GM15510 (cell line): ENCODE measurements around the gene ATP1A2.

ENCODE experiments used
- POLR2A ChIP-seq: IDR thresholded peaks from 3 replicates; pipeline ENCODE4 v1.6.1; 2011; ENCODE audit warnings: borderline replicate concordance; ENCODE audit not compliant: insufficient read length; ENCODE audit errors: extremely low read depth

Gene ATP1A2

DNA sequence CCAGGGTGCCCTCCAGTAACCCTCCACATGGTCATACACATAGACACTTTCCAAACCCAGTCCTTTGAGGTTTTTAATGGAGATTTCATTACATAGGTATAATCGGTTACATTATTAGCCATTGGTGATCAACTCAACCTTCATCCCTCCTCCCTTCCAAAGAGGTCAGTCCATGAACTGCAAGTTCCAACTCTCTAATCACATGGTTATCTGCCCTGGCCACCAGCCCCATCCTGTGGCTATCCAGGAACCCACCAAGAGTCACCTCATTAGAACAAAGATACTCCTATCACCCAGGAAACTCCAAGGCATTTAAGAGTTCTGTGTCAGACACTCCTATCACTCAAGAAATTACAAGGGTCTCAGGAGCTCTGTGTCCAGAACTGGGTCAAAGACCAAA is 48.1 kb downstream of the ATP1A2 start:
- no peak for TF ChIP-seq POLR2A

DNA sequence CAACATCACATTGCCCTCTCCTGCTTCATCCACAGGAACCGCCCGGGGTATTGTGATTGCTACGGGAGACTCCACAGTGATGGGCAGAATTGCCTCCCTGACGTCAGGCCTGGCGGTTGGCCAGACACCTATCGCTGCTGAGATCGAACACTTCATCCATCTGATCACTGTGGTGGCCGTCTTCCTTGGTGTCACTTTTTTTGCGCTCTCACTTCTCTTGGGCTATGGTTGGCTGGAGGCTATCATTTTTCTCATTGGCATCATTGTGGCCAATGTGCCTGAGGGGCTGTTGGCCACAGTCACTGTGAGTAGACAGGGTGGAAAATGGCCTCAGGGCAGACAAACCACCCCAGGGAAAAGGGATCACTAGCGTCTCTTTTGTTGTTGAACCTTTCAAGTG is 48.6 kb downstream of the ATP1A2 start:
- TF ChIP-seq POLR2A = no peak

DNA sequence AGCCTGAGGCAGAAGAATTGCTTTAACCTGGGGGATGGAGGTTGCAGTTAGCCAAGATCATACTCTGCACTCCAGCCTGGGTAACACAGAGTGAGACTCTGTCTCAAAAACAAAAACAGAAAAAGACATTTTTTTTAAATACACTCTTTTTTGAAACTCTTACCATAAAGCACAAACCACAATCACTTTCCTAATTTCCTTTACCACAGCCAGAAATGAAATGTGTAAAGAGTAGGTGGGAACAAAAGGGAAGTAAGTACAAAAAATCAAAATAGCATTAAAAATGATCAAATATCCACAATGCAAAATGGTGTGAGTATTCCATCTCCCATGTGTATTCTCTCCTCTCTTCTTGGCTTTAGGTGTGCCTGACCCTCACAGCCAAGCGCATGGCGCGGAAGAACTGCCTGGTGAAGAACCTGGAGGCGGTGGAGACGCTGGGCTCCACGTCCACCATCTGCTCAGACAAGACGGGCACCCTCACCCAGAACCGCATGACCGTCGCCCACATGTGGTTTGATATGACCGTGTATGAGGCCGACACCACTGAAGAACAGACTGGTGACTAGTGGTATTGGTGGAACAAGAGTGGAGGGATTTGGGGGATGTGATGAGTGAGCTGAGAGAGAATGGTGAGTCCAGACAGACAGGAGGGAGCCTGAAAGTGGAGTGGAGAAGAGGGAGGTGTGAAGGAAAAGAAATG is 50.8 kb downstream of the ATP1A2 start:
- TF ChIP-seq POLR2A = no peak

DNA sequence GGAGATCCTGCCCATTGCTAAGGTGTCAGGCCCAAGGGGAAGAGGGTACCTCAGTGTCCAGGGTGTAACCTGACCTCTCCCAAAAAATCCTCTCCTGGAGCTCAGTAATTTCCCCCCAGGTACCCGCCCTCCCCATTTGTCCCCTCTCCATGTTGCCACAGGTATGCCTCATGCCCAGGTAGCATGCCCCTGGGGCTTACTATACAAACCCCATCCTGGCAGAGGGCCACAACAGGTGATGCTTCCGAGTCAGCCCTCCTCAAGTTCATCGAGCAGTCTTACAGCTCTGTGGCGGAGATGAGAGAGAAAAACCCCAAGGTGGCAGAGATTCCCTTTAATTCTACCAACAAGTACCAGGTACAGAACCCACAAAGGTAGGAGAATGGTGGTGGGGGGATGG is 51.5 kb downstream of the ATP1A2 start:
- no peak for TF ChIP-seq POLR2A

DNA sequence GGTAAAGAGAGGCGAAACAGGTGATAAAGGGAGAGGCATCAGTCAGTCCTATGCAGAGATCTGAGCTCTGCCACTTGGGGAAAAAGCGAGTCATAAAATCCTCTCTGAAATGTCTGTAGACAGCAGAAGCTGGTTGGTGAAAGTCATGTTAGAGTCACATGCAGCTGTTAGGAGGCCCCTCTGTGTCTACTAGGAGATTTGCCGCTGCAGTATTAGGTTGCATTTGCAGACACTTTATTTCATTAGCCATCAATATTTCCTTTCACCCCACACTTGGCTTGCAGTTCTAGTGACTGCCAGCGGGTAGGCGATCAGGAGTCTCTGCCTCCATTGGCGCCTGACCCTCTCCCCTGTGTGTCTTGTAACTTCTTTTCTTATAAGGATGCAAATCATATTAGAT is 52.0 kb downstream of the ATP1A2 start:
- TF ChIP-seq POLR2A = no peak

DNA sequence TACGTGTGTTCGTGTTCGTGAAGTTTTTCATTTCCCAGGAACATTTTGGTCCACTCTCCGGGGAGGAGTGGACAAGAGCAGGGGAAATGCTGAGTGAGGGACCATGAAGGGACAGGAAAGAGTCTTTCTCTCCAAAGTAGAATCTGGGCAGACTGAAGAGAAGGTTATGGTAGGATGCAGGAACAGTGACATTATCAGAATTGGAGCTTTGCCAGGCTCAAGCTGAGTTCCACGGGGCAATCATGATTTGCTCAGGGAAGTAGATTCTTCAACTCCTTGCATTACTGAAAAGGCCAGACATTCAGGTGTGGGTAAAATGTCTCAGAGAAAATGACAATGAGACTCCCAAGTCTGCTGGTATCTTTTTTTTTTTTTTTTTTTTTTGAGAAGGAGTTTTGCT is 52.5 kb downstream of the ATP1A2 start:
- no peak for TF ChIP-seq POLR2A

DNA sequence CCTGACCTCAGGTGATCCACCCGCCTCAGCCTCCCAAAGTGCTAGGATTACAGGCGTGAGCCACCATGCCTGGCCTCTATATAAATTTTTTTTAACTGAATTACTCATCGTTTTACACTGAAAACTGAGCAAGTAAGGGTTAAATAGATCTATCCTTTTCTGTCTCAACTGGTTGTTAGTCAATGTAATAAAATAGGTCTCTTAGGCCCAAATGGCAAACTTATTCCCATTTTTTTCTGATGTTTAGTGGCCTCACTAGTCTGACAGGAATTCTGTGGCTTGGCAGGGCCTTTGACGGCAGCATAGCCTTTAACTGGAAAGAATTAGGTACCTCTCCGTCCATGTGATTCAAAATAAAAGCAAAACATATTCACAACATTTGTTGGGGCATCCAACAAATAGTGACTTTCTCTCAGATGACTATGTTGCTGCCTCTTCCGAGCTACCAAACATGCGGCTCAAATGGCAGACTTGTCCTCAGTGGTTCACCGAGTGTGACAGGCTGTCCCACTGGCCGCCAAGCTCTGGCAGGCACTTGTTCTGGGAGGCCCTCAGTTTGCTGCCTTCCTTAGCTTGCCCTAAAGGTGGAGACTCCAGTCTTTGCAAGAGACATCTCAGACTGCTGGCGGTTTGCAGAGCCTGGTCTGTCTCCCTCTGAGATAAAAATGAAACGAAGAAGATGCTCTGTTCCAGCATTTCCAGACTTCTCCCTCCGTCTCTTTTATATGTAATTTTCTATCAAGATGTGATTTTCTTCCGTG is 53.2 kb downstream of the ATP1A2 start:
- no peak for TF ChIP-seq POLR2A

DNA sequence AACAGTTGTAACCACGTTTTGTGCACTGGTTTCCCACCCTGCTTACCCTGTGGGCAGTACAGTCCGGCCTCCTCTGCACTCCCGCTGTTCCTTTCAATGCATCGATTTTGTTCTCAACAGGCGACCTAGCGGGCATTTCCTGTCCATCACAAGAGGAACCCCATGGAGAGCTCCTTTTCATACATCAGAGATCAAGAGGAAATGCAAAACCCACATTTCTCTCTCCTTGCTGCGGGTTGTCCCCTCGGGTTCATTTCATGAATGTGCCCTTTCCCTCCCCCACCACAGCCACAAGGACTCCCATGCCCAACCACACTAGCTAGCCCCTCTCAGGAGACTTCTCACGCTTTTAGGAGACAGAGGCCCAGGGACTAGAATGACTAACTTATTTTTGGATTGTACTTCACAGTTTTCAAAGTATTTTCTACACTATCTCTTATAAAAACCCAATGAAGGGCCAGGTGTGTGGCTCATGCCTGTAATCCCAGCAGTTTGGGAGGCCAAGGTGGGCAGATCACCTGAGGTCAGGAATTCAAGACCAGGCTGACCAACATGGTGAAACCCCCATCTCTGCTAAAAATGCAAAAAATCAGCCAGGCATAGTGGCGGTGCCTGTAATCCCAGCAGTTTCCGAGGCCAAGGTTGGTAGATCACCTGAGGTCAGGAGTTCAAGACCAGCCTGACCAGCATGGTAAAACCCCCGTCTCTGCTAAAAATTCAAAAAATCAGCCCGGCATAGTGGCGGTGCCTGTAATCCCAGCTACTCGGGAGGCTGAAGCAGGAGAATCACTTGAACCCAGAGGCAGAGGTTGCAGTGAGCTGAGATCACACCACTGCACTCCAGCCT is 54.2 kb downstream of the ATP1A2 start:
- no peak for TF ChIP-seq POLR2A

DNA sequence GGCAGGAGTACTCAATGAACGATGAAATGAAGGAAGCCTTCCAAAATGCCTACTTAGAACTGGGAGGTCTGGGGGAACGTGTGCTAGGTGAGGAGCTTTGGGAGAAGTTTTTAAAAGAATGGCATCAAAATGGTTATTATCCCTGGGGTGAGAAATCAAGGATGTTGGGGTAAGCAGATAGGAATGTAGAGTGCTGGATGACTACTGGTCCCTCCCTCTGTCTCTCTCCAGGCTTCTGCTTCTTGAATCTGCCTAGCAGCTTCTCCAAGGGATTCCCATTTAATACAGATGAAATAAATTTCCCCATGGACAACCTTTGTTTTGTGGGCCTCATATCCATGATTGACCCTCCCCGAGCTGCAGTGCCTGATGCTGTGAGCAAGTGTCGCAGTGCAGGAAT is 55.8 kb downstream of the ATP1A2 start:
- no peak for TF ChIP-seq POLR2A

DNA sequence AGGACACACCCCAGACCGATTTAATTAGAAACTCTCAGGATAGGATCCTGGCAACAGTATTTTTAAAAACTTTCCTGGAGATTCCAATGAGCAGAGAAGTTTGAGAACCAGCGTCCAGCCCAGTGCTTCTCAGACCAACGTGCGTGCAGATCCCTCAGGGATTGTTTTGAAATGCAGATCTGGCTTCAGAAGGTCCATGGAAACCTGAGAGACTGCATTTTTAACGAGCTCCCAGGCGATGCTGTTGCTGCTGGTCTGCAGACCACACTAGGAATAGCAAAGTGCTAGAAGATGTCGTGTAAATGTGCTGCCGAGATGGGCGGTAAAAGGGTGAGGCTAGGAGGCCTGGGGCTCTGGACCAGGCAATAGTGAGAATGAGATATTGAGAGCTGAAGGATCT is 56.4 kb downstream of the ATP1A2 start:
- TF ChIP-seq POLR2A = no peak

DNA sequence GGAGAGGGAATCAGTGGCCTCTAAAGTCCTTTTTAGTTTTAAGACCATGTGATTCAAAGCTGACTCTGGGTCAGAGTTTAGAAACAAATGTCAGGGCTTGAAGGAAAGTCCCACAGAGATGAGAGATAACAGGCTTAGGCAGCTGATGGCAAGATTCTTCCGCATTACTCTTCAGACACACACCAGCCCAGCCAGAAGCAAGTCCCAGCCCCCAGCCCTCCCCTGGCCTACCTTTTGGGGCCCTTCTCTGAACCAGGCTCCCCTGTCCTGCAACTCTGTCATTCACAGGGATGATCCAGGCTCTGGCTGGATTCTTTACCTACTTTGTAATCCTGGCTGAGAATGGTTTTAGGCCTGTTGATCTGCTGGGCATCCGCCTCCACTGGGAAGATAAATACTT is 61.7 kb downstream of the ATP1A2 start:
- TF ChIP-seq POLR2A = no peak

DNA sequence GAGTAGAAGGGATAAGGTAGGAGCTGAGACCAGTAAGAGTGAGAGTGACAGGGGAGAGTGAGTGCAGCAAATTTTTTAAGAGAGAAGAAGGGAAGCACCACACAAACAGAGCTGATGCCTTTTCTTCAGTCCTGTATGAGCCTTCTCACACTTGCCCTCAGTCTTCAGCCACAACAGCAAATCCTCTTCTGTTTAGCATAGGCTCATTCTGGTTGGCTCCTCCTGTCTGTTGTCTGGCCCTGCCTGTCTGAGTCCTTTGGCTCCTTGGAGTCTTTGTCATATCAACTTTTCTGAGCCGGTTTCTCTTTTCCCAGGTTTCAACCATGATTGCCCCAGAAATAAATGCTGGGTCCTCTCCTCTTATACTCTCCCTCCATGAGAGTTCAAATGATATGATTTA is 62.1 kb downstream of the ATP1A2 start:
- TF ChIP-seq POLR2A = no peak

DNA sequence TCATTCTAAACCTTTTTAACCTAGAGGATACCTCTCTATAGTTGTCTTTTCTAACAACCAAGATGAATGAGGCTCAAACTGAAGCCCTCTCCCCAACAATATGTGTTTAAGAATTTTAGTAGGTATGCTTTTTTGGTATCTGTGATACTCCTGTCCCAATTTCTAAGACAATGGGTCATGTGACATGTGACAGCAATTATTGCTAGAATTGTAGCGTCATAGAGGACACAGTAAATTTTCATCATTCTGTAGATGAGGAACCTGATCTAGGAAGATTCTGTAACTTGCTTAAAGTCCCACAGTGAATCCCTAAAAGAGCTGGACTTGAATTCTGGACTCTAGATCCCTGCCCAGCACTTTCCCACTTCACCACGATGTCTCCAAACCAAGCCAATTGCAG is 63.2 kb downstream of the ATP1A2 start:
- TF ChIP-seq POLR2A = no peak

DNA sequence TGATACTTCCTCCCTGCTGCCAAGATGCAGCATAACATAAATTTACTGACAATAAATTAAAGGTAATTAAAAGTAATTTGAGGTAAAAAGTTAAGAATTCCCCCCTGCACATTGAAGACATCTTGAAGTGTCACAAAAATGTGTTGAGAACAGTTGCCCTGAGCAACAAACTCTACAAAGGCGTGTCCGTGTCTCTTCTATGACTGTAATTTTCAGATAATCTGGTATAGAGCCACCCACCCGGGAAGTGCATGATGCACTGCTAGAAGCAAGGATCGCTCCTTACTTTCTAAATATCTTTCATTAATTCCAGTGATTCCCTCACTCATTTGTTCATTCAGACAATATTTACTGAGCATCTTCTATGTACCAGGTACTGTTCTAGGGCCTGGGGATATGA is 63.8 kb downstream of the ATP1A2 start:
- no peak for TF ChIP-seq POLR2A

DNA sequence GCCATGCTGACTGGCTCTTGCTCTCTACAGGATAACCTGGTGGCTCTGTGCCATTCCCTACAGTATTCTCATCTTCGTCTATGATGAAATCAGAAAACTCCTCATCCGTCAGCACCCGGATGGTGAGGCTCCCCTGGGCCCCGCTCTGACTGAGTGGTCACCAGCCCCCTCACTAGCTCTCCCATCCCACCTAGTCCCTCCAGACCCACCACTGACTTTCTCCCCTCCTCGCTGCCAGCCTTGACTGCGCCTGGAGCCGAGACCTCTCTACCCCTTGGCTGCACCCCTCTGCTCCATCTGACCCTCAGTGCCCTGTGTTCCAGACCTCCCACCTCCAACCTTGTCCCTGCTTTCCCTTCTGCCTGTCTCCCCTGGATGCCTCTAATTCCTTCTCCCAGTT is 70.7 kb downstream of the ATP1A2 start:
- no peak for TF ChIP-seq POLR2A
